GM19395 (cell line): ENCODE measurements around the gene HSPA12A.
A peak's percentile ranks its signal among the peaks of the same experiment; 100 is the strongest.

Experiments
- ATAC-seq: cut with Tn5 transposase; IDR thresholded peaks from one replicate; pipeline ENCODE4 v1.9.1; 2021; ENCODE audit warnings: mild to moderate bottlenecking, moderate library complexity; ENCODE audit not compliant: unreplicated experiment

The HSPA12A gene

GRCh38 chr10:116670706-116671105 lies 71.7 kb downstream of the HSPA12A start:
- ATAC-seq, result no peak

- no peak for ATAC-seq
Measured at GRCh38 chr10:116669832-116670644, 72.3 kb downstream of the HSPA12A start.

DNA sequence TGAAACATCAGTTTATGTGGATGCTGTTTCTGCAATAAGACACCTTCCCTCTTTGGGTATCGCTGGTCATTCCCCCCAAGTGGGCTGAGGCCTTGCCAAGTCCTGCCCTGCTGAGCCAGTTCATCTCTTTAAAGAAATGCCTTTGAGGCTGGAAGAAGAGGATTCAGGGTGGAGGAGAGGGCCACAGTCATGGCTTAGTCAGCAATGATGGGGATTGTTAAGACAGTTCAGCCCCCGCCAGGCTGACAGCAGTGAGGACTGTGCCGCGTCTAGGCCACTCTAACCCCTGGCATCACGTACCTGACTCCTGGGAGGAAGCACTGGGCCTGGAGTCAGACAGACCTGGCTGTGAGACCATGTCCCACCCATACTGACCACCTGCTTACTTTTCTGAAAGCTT lies 73.3 kb downstream of the HSPA12A start:
- ATAC-seq, result no peak

DNA sequence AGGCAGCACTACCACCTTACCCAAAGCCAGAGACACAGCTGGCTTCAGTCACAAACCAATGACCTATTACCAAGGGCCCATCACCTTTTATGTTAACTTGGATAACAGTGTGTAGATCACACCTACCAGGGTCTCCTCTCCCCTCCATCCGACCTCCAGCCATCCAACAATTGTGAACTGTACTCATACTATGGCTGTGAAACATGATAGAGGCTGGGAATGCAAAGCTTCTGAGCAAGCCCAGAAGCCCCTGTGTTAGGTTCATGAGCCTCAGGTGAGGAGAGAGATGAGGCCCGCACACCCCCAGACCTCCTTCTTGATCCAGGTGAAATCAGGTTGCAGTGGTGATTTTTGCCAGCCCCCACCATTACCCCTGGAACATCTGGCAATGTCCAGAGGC lies 73.9 kb downstream of the HSPA12A start:
- ATAC-seq, result no peak

- no peak for ATAC-seq
Measured at GRCh38 chr10:116668018-116668417, 74.3 kb downstream of the HSPA12A start.

- ATAC-seq, result no peak
Measured at GRCh38 chr10:116667484-116667883, 74.9 kb downstream of the HSPA12A start.

- no peak for ATAC-seq
Measured at GRCh38 chr10:116665541-116666125, 76.7 kb downstream of the HSPA12A start.

GRCh38 chr10:116664631-116665030 lies 77.7 kb downstream of the HSPA12A start:
- no peak for ATAC-seq

DNA sequence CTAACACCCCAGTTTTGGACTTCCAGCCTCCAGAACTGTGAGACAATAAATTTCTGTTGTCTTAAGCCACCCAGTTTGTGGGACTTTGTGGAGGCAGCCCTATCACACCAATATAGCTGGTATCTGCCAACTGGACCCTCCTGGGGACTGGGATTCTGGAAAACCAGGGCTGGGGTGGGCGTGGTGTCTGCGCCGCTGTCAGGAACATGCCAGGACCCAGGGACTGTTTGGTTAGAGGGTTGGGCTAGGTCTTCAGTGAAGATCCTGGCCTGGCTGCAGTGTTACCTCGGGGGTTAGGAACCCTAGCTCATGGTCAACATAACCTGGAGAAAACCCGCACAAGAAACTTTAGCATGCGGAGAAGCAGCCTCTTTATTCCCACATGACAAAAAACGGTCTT lies 79.0 kb downstream of the HSPA12A start:
- no peak for ATAC-seq

DNA sequence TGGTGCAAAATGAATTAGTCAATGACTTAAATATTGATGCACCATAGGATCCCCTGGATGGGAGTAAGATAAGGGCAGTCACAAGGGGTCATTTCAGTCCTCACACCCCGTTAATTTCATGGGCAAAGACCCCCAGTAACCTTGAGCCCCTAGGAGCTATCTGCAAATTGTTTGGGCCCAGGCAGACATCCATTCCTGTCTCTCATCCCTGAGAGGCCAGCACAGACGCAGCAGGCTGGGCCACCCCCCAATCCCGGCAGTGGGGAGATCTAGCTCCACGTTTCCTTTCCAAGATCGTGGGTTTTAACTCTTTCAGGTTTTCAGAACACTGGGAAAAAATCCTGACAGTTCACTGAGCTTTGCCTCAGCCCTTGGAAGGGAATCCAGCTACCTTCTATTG lies 81.5 kb downstream of the HSPA12A start:
- no peak for ATAC-seq

DNA sequence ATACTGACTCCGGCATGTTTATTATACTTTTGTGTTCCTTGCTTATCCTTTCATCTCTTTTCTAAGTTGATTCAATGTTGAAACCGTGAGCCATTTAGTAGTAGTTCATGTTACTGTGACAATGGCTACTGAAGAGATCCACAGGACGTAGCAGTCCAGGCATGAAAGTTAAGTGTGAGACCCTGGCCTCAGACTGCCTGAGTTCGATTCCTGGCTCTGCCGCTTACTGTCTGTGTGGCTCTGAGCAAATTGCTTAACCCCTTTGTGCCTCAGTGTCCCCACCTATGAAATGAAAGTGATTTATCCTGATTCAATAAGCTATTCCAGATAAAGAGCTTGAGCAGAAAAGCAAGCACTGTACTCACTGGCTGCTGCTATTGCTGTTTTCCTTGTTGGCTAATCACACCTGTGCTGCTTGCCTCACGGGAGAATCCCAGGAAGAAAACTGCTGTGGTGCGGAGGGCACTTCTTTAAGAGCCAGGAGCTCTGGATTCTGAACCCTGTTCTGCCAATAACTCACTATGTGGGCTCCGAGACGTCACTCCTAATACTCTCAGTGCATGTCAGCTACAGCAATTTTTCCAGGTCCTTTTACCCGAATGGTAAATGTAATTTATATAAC lies 83.2 kb downstream of the HSPA12A start:
- ATAC-seq, result no peak

GRCh38 chr10:116657863-116658551 lies 84.4 kb downstream of the HSPA12A start:
- ATAC-seq, result no peak

DNA sequence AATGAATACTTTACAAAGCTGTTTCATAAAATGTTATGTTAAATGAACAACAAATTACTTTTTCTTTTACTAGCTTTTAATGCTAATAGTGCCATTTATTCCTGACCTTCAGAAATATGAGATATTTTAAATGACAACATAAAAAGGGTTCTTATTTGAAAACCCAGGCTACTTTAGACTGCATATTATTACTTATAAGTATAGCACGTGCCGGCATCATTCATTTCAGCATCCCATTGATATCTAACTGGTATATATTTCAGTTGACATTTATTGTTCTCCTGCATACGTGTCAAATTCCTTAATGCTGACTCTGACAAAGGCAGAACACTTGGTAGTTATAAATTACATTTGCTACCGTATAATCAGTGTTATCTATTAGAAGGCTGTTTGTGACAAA lies 86.3 kb downstream of the HSPA12A start:
- no peak for ATAC-seq

DNA sequence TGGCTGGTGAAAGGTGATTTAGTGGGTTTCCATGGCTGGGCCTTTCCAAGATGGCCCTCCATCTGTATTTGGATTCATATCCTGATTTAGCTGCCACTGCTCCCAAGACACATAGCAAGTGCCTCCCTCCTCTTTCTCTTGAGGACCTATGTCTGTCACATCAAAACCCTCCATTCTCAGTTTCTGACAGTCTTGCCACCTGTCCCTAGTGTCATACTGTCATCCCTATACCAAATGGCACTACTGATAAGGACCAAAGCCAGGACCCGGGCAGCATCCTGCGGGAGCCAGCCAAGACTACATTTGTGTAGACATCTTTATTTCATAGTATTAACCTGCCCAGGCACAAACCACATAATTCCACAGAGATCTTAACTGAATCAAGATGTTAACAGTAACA lies 86.8 kb downstream of the HSPA12A start:
- ATAC-seq, result no peak

DNA sequence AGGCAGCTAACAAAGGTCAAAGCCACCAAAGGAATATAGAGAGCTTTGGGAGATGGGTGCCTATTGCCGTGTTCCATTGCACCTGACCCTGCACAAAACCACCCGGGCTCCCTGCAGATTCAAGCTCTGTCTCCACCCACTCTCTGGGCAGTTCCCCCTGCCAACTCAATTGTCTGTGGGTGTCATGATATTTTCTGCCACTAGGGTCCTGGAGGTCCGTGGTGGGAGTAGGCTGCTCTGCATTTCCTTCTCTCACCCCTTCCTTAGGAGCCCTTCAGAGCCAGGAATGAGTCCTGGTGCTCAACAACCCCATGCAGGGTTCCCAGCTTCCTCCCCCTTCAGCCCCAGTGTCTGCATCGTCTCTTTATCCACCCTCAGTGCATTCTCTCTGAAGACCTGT lies 87.5 kb downstream of the HSPA12A start:
- no peak for ATAC-seq

DNA sequence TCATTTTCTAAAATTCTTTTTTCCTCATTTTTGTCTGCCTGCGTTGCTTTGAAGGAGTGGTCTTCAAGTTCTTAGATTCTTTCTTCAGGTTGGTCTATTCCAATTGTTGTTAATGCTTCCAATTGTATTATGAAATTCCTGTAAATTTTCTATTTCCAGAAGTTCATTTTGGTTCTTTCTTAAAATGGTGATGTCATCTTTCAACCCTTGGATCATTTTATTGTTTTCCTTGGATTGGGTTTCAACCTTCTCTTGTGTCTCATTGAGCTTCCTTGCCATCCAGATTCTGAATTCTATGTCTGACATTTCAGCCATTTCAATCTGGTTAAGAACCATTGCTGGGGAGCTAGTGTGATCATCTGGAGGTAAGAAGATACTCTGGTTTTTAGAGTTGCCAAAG lies 88.5 kb downstream of the HSPA12A start:
- no peak for ATAC-seq

- no peak for ATAC-seq
Measured at GRCh38 chr10:116648903-116649302, 93.5 kb downstream of the HSPA12A start.

DNA sequence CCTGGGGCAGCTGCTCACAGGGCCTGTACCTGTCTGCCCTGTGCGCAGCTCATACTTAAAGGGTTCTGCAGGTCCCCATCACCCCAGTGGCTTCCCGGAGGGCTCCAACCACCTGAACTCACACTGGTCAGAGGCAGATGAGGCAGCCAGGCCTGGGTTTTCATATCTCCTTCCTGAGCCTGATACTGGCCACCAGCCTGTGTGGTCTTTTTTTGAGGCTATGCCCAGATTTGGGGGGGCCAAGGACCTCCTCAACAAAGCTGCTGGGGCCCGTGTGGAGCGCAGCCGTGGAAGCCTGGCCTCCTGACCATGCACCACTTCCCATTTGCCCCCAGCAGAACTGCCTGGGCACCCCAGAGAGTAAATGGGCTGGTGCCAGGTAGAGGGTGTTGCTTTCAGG lies 95.9 kb downstream of the HSPA12A start:
- ATAC-seq, result no peak

GRCh38 chr10:116637830-116638229 lies 104.5 kb downstream of the HSPA12A start:
- no peak for ATAC-seq

DNA sequence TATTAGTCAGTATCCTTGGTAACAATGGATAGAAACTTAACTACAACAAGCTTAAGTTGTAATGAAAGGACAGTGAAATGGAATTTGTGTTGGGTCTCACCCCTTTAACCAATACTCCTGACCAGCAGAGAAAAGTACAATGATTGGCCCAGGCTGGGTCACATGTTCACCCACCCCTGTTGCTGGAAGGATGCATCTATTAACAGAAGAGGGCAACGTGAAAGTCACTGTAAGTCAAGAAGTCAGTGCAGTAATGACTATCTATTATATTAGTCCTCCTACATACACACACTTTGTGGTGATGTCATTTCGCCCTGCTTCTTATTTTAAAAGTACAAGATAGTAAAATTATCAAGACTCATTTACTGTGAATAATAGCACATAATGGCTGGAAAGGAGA lies 105.4 kb downstream of the HSPA12A start:
- peak; percentile 67 for ATAC-seq

DNA sequence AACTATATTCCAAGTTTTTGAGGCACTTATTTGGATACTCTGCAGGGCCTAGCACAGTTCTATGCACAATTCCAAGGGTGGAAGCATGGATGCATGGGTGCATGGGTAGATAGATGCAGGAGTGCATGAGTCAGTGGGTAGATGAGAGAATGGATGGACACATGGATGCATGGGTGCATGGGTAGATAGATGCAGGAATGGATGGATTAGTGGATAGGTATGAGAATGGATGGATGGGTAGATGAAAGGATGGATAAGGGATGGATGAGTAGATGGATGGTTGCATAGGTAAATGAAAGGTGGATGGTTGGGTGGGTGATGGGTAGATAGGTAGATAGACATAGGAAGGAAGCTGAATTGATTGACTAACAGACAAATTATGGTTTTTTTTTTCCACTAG lies 106.0 kb downstream of the HSPA12A start:
- ATAC-seq, result no peak
